Fibroblast of villous mesenchyme (primary cell): Measurements from ENCODE around the gene OGFOD3. TPM values are rescaled to one million over a fixed set of nuclear protein-coding genes. Genes with fewer than 3 reads are reported as not detected.

Source experiments
- DNase-seq: peaks from one replicate; pipeline ENCODE4 v3.0.0-alpha.2; 2010; ENCODE audit warnings: low read depth
- H3K4me3 ChIP-seq: 2 replicates; pipeline ENCODE4 v1.5.1; 2011; ENCODE audit warnings: low read depth, mild to moderate bottlenecking, low read length
- total RNA-seq: library from RNA; depleted of rRNA; stranded (reverse); fragments of >200 nt; gene quantifications from 2 replicates; pipeline ENCODE4 v1.2.3, GENCODE V29; 2012
- TF ChIP-seq, protein P1 (sequence below): IDR thresholded peaks from 2 replicates; pipeline ENCODE4 v1.5.1; 2012; ENCODE audit warnings: low read depth, mild to moderate bottlenecking, low read length; ENCODE audit not compliant: insufficient read depth

The OGFOD3 gene
- total RNA-seq, 1 donor: 20.7 TPM

DNA sequence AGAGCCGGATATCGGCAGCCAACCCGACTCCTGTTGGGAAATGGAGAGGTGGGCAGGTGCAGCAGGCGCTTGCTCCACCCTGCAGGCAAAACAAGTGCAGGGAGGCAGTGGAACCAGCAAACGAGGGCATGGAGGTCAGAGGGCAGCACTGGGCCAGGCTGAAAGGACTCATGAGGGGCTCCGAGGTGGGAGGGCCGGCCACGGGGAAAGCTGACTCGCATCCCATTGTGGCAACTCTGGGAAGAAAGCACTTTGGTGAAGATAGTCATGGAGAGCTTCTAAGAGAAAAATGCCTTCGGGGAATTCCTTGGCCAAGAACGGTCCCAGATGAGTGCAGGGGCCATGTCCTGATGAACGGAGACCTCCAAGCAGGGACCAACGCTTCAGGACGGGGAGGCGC is 27.7 kb upstream of the OGFOD3 start:
- DNase-seq: no peak
- no peak overlapping the region for H3K4me3 ChIP-seq
- TF ChIP-seq, protein P1, sequence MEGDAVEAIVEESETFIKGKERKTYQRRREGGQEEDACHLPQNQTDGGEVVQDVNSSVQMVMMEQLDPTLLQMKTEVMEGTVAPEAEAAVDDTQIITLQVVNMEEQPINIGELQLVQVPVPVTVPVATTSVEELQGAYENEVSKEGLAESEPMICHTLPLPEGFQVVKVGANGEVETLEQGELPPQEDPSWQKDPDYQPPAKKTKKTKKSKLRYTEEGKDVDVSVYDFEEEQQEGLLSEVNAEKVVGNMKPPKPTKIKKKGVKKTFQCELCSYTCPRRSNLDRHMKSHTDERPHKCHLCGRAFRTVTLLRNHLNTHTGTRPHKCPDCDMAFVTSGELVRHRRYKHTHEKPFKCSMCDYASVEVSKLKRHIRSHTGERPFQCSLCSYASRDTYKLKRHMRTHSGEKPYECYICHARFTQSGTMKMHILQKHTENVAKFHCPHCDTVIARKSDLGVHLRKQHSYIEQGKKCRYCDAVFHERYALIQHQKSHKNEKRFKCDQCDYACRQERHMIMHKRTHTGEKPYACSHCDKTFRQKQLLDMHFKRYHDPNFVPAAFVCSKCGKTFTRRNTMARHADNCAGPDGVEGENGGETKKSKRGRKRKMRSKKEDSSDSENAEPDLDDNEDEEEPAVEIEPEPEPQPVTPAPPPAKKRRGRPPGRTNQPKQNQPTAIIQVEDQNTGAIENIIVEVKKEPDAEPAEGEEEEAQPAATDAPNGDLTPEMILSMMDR: no peak

DNA sequence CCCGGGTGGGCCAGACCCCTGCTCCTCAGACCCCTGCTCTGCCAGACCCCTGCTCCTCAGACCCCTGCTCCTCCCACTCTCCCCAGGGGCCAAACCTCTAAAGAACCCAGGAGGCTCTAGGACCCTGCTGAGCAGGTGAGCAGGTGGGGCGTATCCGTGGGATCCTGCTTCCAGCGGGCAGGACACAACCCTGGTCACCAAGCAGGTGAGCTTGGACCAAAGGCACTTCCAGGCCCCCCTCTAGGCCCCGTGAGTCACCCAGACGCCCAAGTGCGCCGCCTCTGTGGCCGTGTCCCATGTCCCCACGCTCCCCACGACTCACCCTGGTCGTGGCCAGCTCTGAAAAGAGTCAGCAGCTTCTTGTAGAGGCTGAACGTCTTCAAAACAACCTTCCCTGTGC is 27.2 kb upstream of the OGFOD3 start:
- DNase-seq: no peak
- no peak overlapping the region for H3K4me3 ChIP-seq
- TF ChIP-seq, protein P1: no peak

DNA sequence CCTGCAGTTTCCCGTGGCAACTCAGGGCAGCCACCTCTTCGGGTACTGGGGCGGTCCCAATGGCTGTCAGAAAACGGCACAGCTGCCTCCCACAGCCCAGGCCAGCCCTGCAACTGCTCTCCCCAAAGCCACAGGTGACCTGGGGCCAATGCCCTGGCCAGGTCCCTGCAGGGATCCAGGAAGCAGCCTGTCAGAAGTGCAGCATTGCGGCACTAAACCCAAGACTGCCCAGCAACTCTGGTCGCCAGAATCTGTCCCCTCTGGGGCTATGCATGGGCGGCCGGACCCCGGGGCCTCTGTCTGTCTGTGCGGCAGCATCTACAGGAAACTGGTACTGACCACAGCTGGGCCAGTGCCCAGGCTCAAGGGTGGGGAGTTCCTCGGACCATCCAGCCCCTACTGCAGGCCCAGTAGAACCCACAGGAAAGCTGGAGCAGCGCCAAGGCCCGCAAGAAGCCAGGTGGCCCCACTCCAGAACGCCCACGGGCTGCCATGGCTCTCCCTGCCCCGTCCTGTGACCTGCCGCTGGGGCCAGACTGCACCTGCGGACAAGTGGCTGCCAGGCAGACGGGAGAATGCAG is 26.6 kb upstream of the OGFOD3 start:
- TF ChIP-seq, protein P1: no peak
- H3K4me3 ChIP-seq: no peak overlapping the region
- DNase-seq: no peak

DNA sequence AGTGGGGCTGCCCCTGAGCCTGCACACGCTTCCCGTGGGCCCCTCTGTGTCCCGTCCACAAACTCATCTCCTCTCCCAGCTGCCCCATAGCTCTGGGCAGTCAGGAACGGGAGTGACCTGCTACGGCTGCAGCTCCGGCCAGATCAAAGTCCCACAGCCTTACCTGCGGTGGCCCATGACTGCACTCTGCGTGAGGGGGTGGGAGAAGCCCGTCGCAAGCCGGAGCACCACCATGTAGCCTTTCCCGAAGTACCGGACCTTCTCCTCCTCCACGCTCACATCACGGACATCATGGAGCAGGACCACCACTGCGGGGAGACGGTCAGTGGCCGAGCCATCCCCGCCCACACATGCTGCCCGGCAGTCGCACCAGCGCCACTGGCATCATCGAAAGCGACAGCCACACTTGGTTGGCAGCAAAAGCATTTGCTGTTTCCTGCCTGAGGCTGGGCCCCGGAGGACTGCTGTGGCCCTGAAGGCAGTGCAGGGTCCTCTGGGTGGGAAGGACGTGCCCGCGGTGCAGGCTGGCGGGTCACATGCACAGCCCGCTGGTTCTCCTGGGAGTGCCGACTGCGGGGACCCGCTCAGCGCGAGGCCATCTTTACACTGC is 26.0 kb upstream of the OGFOD3 start:
- DNase-seq: no peak
- TF ChIP-seq, protein P1: no peak
- H3K4me3 ChIP-seq: no peak overlapping the region

DNA sequence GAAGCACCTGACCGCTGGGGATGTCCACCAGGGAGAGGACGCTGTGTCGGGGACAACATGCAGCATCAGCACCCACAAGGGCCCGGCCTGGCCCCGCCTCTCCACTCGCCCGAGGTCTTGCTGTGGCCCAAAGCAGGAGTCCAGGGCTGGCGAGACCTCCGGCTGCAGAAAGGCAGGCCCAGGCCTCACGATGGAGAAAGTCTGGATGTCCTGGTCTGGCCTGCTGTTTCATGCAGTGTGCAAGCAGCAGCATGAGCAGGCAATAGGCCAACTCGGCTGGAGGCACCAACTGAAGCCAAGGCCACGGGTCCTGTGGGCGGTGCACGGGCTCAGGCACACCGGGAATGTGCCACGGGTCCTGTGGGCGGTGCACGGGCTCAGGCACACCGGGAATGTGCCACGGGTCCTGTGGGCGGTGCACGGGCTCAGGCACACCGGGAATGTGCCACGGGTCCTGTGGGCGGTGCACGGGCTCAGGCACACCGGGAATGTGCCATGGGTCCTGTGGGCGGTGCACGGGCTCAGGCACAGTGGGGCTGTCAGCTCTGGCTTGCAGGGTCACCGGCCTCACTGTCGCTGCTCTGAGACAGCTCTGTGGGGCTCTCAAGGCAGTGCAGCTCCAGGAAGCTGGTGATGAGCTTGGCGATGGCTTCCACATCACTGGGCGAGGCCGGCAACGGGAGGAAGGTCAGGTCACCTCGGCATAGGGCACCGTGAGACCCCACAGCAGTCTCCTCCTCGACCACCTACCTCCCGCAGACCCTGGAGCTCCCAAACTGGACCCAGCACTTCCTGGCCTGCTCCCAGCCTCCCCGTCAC is 25.3 kb upstream of the OGFOD3 start:
- DNase-seq: no peak
- TF ChIP-seq, protein P1: no peak
- H3K4me3 ChIP-seq: no peak overlapping the region

DNA sequence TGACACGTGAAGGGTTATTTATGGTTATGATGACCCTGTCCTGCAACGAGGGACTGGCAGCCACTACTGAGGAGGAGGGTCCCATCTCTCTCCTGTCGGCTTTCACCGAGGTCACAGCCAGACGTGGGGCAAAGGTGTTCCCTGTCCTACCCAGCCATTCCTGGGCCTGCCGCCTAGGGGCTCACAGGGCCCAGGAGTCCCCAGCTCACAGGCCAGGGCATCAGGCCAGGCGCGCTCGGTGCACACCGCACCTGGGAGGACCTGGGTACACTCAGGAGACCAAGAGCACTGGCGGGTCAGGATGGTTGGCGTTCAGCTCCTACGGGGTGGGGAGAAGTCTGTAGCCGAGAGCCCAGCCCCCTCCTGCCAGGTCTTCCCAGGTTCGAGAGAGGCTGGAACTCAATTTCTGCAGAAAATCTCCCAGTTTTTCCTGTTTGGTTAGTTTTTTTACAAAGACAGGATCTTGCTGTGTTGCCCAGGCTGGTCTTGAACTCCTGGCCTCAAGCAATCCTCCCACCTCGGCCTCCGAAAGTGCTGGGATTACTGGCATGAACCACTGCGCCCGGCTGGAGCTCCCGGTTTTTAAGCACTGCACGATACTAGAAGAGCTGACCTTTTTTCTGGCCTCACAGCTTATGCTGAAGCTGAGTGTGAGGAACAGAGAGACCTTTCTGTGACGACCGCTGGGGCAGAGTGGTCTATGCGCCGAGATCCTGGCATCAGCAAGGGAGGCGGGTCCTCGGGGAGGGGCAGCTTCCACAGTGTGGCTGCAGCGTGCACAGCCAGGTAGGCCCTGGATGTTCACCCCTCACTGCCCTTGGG is 24.5 kb upstream of the OGFOD3 start:
- H3K4me3 ChIP-seq: no peak overlapping the region
- DNase-seq: no peak
- TF ChIP-seq, protein P1: no peak
